NCI-H1105 (cell line): ENCODE data around the gene MAN1A2.

ENCODE experiments used
- DNase-seq: peaks from one replicate; lab custom pipeline; 2025; lab: John Stamatoyannopoulos, UW

Gene MAN1A2

DNA sequence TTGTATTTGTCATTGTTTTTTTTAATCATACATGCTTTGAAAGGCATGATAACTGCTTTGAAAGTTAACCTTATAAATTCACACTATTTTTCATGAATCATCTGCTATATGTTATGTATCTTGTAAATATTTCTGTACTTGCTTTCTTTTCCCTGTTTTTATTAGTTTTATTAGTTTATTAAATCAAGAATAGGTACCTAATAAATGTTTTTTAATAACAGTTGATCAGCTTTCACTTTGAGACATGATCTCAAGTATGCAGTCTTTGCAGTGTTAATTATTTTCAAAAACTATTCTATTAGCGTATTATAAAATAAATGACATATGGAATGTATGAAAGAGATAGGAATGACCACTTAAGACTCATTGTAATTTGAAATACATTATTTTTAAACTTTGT lies 127.8 kb downstream of the MAN1A2 start:
- DNase-seq, result no peak

GRCh38 chr1:117499071-117499470 lies 131.8 kb downstream of the MAN1A2 start:
- DNase-seq, result no peak

- DNase-seq, result no peak
Observed at GRCh38 chr1:117500584-117500983, 133.3 kb downstream of the MAN1A2 start.

DNA sequence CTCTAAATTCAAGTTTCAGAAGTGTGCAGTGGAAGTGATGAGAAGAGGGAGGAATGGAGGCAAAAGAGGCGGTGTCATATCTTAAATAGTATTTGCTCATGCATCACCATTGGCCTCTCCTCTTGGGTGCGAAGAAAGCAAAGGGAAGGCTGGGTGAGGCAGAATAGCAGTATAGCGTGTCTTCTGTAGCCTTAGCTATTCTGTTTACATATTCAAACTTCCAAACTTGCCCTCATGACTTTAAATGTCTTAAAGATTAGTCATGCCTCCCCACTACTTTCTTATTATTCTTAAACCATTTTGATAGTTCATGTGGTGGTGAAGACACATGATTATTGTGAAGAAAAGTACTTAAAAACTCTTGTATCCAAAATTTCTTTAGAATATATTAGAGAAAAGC lies 134.0 kb downstream of the MAN1A2 start:
- DNase-seq, result no peak

GRCh38 chr1:117511273-117511672 lies 144.0 kb downstream of the MAN1A2 start:
- no peak for DNase-seq

- DNase-seq, result no peak
Observed at GRCh38 chr1:117512728-117513321, 145.6 kb downstream of the MAN1A2 start.

GRCh38 chr1:117523111-117523510 lies 155.9 kb downstream of the MAN1A2 start:
- DNase-seq, result no peak

- no peak for DNase-seq
Observed at GRCh38 chr1:117527074-117527473, 159.8 kb downstream of the MAN1A2 start.

GRCh38 chr1:117527566-117528102 lies 160.4 kb downstream of the MAN1A2 start:
- no peak for DNase-seq

DNA sequence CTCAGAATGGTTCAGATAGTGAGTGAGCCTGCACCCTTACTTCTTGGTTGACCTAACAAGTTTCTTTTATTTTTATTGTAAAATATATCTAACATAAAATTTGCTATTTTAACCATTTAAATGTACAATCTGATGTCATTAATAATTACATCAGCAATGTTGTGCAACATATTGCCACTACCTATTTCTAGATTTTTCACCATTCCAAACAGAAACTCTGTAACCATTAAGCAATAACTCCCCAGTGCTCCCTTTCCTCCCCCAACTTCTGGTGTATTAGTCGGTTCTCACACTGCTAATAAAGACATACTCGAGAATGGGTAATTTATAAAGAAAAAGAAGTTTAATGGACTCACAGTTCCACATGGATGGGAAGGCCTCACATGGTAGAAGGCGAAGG lies 162.4 kb downstream of the MAN1A2 start:
- no peak for DNase-seq

GRCh38 chr1:117531222-117531621 lies 164.0 kb downstream of the MAN1A2 start:
- no peak for DNase-seq

- DNase-seq, result peak; percentile 34
Observed at GRCh38 chr1:117534995-117535467, 167.8 kb downstream of the MAN1A2 start.

- DNase-seq, result no peak
Observed at GRCh38 chr1:117535821-117536220, 168.6 kb downstream of the MAN1A2 start.

GRCh38 chr1:117537291-117537920 lies 170.2 kb downstream of the MAN1A2 start:
- DNase-seq, result no peak

DNA sequence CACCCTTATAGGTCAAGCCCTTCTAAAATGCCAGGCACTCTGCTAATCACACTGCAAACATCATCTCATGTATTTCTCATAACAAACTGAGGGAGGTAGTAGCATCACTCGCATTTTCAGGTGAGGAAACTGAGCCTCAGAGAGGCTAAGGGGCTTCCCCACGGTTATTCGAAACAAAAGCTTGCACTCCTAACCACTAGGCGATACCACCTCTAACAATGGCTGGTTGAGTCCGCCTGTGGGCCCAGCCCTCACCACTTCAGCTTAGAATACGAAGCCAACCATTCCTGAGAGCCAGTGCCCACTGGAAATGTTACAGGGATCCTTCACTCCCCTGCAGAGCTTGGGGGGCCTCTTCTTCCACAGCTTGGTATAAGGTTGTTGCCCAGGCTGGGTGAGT lies 173.3 kb downstream of the MAN1A2 start:
- DNase-seq, result no peak

DNA sequence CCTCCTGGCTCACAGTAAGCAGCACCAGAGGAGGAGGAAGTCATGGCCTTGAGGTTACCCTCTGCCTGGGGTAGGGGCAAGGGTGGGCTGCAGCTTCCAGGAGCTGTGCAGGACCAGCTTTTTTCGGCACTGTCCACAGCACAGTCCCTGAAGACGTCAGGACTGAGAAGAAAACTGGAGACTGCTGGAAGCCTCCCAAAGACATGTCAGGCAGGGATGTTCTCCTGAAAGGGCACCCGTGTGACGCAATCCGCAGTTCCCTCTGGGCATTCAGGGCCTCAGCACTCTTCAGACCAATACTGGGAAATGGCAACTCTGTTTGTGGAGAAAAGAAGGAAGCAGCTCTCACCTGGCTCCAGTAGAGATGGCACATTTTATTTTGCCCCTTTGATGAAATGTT lies 173.8 kb downstream of the MAN1A2 start:
- DNase-seq, result no peak

DNA sequence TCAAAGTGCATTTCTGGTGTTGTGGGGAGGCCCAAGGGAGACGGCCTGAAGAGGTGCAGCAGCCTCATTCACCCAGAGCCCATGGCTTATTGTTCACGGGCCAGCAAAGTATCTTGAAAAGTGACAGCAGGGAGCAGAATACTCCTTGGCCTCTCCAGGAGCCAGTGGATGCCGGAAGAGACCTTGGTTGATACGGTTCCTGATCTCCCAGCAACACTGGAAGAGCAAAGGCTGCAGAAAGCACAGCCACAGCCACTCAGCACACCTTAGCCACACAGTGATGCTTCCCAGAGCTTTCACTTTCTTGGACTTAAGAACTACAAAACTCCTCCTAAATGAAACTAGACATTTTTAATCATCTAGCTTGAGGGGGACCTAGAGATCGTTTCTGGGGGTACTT lies 174.3 kb downstream of the MAN1A2 start:
- DNase-seq, result no peak

DNA sequence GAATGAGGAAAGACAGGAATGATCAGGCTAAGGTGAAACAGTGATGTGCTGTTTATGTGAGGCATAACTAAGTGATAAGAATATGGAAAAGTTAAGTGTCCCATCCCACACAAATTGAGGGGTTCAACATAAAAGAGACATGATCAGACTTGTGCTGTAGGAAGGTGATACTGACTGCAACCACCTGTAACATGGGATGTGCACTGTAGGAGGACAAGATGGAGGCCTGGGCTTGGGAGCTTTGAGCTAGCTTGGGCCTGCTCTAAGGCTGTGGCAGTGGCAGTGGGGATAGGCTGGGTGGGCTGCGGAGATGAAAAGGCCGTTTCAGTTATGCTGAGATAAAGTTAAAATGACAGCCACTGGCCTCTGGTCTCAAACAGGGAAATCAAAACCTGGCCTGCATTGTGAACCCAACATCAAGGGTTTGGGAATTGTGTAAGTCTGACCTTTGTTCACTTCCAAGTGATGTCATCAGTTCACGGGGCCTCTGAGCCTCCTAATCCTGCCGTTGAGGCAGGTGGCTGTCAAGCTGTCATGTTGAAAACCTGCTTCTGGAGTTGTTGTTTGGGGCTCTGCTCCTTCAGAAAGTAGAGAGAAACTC lies 177.4 kb downstream of the MAN1A2 start:
- DNase-seq, result no peak

GRCh38 chr1:117546467-117546866 lies 179.2 kb downstream of the MAN1A2 start:
- DNase-seq, result no peak

DNA sequence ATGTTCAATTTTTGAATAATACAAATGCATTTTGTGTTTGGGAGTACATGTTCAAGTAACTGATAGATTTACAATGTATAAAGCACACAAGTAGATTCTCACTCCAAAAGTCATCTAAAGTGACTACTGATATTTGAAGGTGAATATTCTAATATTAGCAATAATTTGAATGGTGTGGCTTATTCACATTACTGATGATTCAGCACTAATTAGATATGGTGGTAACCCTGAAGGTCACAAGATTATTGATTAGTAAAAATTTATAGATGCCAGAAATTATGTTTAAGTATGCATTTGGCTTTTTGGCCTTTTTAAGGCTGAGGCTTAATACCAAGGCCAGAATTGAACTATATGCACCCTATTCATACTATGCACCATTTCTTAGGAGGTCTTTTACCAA lies 186.2 kb downstream of the MAN1A2 start:
- DNase-seq, result no peak

DNA sequence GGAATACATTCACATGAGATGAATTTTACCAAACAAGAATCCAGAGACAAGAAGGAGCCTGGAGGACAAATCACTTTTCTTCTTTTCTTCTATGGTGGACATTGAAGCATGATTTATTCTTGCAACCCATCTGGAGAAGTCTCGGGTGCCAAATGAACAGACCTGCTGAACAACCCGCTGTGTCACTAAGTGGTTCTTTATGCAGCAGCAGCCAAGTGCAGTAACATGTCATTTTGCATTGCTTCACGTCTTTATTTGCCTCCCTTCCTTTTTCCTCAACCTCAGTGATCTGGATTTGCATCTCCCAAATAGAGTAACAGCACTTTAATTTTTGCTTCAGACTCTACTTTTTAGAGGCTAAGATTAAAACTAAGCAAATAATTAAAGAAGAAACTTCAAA lies 188.6 kb downstream of the MAN1A2 start:
- DNase-seq, result no peak

DNA sequence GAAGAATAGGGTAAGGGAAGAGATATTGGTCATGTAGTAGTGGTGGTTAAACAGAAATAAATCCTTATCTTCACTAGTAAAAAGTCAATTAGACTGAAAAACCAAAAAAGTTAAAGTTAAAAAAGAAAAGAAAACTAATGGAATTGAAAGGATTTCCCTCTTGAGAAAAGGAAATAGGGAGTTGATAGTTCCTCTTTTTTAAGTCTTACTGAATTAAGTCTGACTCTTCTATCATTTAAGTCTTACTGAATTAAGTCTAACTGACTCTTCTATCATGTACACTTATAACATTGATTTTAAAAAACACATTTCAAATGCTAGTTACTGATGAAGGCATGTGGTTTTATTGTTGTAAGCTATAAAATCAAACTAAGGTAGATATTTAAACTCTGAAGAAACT lies 189.1 kb downstream of the MAN1A2 start:
- DNase-seq, result no peak

- no peak for DNase-seq
Observed at GRCh38 chr1:117556976-117557375, 189.7 kb downstream of the MAN1A2 start.
